Globus pallidus (tissue), 1 donor: ENCODE results near the gene MICALL2.

ENCODE experiments used
- DNase-seq: peaks from one replicate; pipeline ENCODE4 v3.0.0-alpha.2; 2015; ENCODE audit warnings: low spot score

MICALL2 gene

GRCh38 chr7:1493129-1493528 lies 33.9 kb upstream of the MICALL2 start:
- no peak for DNase-seq

- no peak for DNase-seq
Observed at GRCh38 chr7:1492640-1493039, 33.4 kb upstream of the MICALL2 start.

GRCh38 chr7:1492221-1492620 lies 33.0 kb upstream of the MICALL2 start:
- DNase-seq = no peak

GRCh38 chr7:1490837-1491236 lies 31.6 kb upstream of the MICALL2 start:
- no peak for DNase-seq

GRCh38 chr7:1489336-1489735 lies 30.1 kb upstream of the MICALL2 start:
- DNase-seq = no peak

- no peak for DNase-seq
Observed at GRCh38 chr7:1488016-1488415, 28.7 kb upstream of the MICALL2 start.

GRCh38 chr7:1487466-1487865 lies 28.2 kb upstream of the MICALL2 start:
- no peak for DNase-seq

GRCh38 chr7:1486571-1486970 lies 27.3 kb upstream of the MICALL2 start:
- no peak for DNase-seq

- no peak for DNase-seq
Observed at GRCh38 chr7:1485156-1485555, 25.9 kb upstream of the MICALL2 start.

GRCh38 chr7:1484569-1484968 lies 25.3 kb upstream of the MICALL2 start:
- DNase-seq = no peak

- DNase-seq = no peak
Observed at GRCh38 chr7:1483536-1484505, 24.6 kb upstream of the MICALL2 start.

GRCh38 chr7:1483079-1483478 lies 23.8 kb upstream of the MICALL2 start:
- DNase-seq = no peak

- DNase-seq = no peak
Observed at GRCh38 chr7:1481300-1481699, 22.0 kb upstream of the MICALL2 start.

- no peak for DNase-seq
Observed at GRCh38 chr7:1480670-1481069, 21.4 kb upstream of the MICALL2 start.

GRCh38 chr7:1479287-1479686 lies 20.0 kb upstream of the MICALL2 start:
- no peak for DNase-seq

GRCh38 chr7:1478480-1478879 lies 19.2 kb upstream of the MICALL2 start:
- DNase-seq = no peak

- DNase-seq = no peak
Observed at GRCh38 chr7:1476859-1477258, 17.6 kb upstream of the MICALL2 start.

GRCh38 chr7:1475991-1476390 lies 16.7 kb upstream of the MICALL2 start:
- no peak for DNase-seq

- DNase-seq = no peak
Observed at GRCh38 chr7:1475393-1475792, 16.1 kb upstream of the MICALL2 start.

- no peak for DNase-seq
Observed at GRCh38 chr7:1474736-1475135, 15.5 kb upstream of the MICALL2 start.

- DNase-seq = peak; percentile 75
Observed at GRCh38 chr7:1473864-1474512, 14.7 kb upstream of the MICALL2 start.

- no peak for DNase-seq
Observed at GRCh38 chr7:1470901-1471300, 11.6 kb upstream of the MICALL2 start.

- DNase-seq = no peak
Observed at GRCh38 chr7:1468643-1469298, 9.5 kb upstream of the MICALL2 start.
